H1 (cell line): Measurements from ENCODE around the gene CD276. TPM values are rescaled to one million over a fixed set of nuclear protein-coding genes. Genes with fewer than 3 reads are reported as not detected.

Experiments
- ATF2 ChIP-seq: IDR thresholded peaks from 2 replicates; pipeline ENCODE4 v1.6.1; 2012; ENCODE audit warnings: low read length, inconsistent platforms
- CBX8 ChIP-seq: fragments of 300-800, 300-1000 bp; sonication (generic); IDR thresholded peaks from 2 replicates; pipeline ENCODE4 v1.7.1; 2016; ENCODE audit warnings: low read depth, low read length, borderline replicate concordance
- FOSL1 ChIP-seq: IDR thresholded peaks from 2 replicates; pipeline ENCODE4 v1.6.1; 2011; ENCODE audit warnings: mild to moderate bottlenecking, low read depth, low read length, moderate library complexity; ENCODE audit not compliant: insufficient read depth
- PHF8 ChIP-seq: fragments of 200-600 bp; sonication (generic); conservative IDR thresholded peaks from 2 replicates; pipeline ENCODE4 v1.7.1; 2012; ENCODE audit warnings: low read depth, mild to moderate bottlenecking, inconsistent platforms, low read length, moderate library complexity
- RNF2 ChIP-seq: fragments of 200-900, 300-1000 bp; sonication (generic); IDR thresholded peaks from 2 replicates; pipeline ENCODE4 v1.7.1; 2016; ENCODE audit warnings: borderline replicate concordance, low read depth, mild to moderate bottlenecking, antibody characterized with exemption, low read length; ENCODE audit not compliant: poor library complexity, severe bottlenecking; ENCODE audit errors: missing control alignments
- polyA plus RNA-seq, 7 experiments: library from polyadenylated mRNA; depleted of rRNA in 3 of 7; stranded (reverse) in 5 of 7; unstranded in 2 of 7; fragments of >200 nt in 5 of 7; fragments of 200-250 nt in 2 of 7; gene quantifications; 1 replicate in 5 of 7; 2 replicates in 1 of 7; 4 replicates in 1 of 7; pipeline versions ENCODE4 v1.2.1 to v1.2.3, GENCODE V29; 2011 to 2013; ENCODE audit warnings: missing spikeins in 2 of 7, mixed read lengths in 2 of 7
- total RNA-seq: library from RNA; stranded (reverse); fragmentation: NEBNext Ultra II Directional; extraction: Animal tissue kit (Norgen Biotek cat#: 25700); gene quantifications from 2 replicates; pipeline ENCODE4 v1.2.1, GENCODE V29; 2021

The CD276 gene
- total and polyA plus RNA-seq, 2 of the 8 experiments (the other 6 are each of a cell fraction or from before 2014, with no cell fraction given): 156 to 158 TPM

- no peak for TF ChIP-seq ATF2
- TF ChIP-seq CBX8: no peak
- no peak for TF ChIP-seq PHF8
- no peak for TF ChIP-seq FOSL1
- TF ChIP-seq RNF2: no peak
- TF ChIP-seq, all 59 proteins: peak for 0
Observed at GRCh38 chr15:73741321-73741836, 57.2 kb downstream of the CD276 start (continued).
